Ammon's horn (tissue), 1 donor: ENCODE results near the gene MYO1G.
"Not testable (repeated sequence)": the region's sequence is repeated elsewhere in the genome, so short reads cannot be mapped to it uniquely, and the experiment has no call there.

Source experiments
- DNase-seq: peaks from one replicate; pipeline ENCODE4 v3.0.0-alpha.2; 2016; ENCODE audit warnings: low spot score

MYO1G gene

DNA sequence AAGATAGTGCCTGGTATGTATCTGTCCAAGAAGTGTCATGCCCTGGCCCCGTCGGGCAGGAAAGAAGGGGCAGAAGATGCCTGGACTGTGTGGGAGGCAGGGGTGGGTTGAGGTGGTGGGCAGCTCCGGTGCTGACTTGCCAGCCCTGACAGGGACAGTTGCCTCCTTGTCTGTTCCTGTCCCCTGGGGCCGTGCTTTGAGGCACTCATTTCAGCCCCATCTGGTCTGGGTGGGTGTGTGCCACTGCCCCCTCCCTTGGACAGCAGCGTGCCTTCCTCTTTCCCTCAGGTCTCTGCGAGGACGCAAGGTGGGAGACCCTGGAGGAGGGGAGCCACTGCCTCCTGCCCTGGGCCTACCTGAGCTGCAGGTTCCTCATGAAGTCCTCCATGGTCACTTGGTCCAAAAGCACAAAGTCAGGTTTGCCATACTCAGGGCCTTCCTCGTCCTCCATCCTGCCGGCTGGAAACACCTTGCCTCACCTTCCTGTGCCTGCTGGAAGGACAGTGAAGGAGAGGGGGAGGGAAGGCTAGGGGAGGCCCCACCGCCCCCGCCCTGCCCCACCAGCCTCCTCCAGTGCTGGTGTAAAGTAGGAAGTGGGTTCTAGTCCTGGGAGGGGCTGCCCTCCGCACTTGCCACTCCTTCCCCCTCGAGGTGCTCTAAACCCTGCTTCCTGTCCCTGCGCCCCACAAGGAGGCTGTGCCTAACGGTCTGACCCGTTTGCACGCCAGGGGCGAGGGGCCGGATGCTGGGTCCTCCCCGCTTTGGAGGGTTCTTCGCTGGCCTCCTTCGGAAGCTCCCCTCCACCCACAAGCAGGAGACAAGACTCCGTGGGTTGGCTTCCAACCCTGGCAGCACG lies at the start of gene MYO1G:
Gene MYO1G (minus strand): TSS at position 505 of the 856 bp plus-strand sequence. CDS start 54 bp downstream, at position 451.
- DNase-seq: peak; percentile 31

DNA sequence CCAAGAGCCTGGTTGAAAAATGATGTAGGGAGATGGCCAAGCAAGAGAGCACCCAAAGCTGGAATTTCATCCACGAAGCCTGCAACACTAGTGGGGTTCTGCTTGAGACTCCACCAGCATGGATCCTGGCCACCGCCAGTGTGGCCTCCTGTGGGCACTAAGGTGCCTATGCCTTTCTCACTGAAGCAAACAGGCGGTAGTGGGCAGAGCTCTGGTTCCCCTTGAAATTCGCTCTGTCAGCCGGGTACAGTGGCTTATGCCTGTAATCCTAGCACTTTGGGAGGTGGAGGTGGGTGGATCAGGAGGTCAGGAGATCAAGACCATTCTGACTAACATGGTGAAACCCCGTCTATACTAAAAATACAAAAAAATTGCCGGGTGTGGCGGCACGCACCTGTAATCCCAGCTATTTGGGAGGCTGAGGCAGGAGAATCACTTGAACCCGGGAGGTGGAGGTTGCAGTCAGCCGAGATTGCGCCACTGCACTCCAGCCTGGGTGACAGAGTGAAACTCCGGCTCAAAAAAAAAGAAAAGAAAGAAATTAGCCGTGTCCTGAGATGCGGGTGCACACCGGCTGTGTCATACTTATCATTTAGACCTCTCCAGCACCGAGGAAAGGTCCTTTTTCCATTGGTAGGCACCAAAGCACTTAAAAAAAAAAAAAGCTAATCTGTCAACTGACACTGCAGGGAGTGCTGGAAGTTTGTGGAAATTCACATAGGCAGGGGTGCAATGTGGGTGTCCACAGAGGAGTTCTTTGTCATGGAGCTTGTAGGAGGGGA lies 49.5 kb upstream of the MYO1G start:
- DNase-seq: no peak

DNA sequence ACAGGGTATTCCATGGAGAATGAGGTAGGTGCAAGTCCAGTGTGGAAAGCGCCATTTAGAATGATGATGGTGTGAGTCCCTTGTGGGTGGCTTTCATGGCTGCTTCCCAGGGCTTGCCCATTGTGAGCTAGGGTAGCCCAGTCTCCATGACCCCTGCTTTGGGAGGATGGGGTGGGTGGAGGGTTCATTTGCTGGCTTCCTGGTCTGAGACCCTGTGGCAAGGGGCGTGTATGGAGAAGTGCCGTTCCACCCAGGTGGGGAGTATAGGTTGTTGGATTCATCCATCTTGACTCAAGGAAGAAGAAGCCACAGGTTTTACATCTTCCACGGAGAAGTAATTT lies 48.9 kb upstream of the MYO1G start:
- DNase-seq: no peak

DNA sequence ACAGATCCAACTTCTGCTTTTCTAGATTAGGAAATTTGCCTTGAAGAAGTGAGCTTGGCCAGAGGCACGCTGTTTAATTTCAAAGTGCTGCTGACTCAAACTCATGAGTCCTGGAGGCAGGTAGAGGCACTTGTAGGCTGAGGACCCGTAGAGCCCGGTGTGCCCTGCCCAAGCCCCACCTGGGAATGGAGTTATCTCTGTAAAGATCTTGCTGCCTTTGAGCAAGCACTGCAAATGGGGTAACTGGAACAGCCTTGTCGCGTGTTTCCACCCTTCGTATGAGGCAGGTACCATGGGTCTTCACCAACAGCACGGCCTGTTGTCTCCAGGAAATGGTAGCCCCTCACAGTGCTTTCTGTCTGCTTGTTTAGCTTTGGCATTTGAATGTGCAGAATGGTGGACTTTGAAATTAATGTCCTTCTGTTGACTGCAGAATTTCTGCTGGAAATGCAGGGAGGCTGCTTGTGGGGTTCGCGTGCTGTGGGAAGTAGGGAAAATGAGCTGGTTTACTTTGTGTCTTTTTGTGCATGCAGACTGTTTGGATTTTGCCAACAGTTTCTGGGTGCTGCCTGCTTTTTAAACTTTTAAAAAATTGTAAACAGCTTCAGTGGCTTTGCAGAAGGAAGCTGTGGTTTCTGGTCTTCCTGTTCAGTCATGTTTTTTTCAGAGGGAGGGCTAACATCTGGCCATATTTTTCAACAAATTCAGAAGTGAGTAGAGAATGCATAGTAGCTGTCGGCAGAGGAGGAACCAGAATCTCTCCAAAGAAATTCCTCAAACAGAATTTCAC lies 48.4 kb upstream of the MYO1G start:
- DNase-seq: no peak

GRCh38 chr7:45026013-45026412 lies 47.2 kb upstream of the MYO1G start:
- no peak for DNase-seq

- not testable (repeated sequence) for DNase-seq
These were observed 46.7 kb upstream of the MYO1G start for GRCh38 chr7:45025473-45025872.

- no peak for DNase-seq
These were observed 45.4 kb upstream of the MYO1G start for GRCh38 chr7:45024126-45024744.

- DNase-seq: no peak
These were observed 42.9 kb upstream of the MYO1G start for GRCh38 chr7:45021604-45022296.

DNA sequence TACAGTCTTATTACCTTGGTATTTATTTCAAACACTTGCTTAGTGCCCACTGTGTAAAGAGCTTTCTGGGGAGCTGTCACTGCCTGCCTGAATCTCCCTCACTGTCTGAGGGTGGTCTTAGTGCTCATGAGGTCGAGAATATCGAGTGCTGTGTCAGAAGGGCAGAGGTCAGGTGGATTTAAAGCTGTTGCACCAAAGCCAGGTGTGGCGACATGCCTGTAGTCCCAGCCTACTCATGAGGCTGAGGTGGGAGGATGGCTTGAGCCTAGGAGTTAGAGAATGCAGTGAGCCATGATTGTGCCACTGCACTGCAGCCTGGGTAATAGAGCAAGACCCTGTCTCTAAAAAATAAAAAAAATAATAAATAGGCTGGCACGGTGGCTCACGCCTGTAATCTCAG lies 42.1 kb upstream of the MYO1G start:
- DNase-seq: no peak

DNA sequence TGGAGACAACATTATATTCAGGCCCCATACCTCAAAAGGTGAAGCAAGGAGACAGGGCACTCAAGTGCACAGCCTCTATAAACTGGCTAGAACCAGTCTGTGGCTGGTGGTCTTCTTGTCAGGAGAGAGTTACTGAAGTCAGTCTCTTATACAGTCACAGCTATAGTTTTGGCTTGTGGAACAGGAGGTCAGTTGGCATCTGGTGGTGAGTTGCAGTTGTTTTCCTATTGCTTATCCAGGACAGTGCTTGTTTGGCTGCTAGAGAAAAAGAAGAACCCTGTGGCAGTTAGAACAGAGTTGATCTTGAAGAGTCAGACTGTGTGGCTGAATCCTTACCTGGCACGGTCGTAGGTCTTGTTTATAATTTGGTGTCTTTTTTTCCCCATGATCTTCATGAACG lies 38.4 kb upstream of the MYO1G start:
- no peak for DNase-seq

GRCh38 chr7:45015313-45015712 lies 36.5 kb upstream of the MYO1G start:
- DNase-seq: no peak

DNA sequence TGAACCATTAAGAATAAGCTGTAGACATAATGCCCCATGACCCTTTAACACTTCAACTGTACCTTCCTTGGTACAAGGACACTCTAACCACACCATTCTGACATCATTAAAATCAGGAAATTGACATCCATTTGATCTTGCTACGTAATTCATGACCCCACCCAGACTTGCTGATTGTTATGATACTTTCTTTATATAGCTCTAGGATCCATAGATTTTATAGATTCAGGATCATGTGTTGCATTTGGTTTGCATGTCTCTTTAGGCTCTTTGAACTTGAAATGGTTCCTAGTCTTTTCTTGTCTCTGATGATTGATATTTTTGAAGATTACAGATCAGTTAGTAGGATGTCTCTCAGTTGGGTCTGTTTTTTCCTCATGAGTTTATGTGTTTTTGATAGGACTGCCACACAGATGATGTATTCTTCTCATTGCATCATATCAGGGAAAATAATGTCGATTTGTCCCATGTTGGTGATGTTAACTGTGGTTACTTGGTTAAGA lies 34.7 kb upstream of the MYO1G start:
- no peak for DNase-seq

DNA sequence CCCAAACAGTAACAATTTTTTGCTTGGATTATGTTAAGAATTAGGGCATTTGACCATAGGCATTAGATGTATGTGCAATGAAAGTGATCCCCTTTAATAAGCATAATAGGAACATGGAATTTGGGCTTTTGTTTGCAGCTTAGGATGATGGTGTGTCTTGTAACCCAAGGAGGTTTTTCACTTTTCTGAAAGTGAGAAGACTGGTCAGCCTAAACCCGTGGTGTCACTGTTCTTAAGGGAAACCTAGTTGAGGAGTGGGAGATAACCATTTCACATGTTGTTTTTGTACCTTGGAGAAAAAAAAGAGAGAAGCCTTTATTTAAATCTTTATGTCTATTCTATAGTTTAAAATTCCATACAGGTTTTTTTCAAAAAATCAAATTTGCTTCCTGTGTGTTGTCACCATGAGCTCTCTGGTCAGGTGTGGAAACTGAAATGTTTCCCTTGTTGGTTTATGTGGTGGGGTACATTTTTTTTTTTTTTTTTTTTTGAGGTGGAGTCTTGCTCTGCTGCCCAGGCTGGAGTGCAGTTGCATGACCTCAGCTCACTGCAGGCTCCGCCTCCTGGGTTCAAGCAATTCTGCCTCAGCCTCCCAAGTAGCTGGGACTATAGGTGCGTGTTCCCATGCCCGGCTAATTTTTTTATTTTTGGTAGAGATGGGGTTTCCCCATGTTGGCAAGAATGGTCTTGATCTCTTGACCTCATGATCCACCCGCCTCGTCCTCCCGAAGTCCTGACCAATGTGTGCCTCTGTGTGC lies 28.9 kb upstream of the MYO1G start:
- no peak for DNase-seq

- peak; percentile 69 for DNase-seq
These were observed 28.3 kb upstream of the MYO1G start for GRCh38 chr7:45007106-45007505.

DNA sequence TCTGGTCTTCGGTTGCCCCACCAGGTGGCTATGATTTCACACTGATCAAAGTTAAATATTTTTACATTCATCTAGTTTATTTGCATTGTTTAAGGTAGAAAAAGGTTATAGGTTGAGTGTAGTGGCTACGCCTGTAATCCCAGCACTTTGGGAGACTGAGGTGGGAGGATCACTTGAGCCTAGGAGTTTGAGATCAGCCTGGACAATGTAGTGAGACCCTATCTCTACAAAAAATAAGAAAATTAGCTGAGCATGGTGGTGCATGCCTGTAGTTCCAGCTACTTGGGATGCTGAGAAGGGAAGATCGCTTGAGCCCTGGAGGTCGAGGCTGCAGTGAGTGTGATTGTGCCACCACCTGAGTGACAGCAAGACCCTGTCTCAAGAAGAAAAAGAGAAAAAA lies 25.0 kb upstream of the MYO1G start:
- DNase-seq: no peak

DNA sequence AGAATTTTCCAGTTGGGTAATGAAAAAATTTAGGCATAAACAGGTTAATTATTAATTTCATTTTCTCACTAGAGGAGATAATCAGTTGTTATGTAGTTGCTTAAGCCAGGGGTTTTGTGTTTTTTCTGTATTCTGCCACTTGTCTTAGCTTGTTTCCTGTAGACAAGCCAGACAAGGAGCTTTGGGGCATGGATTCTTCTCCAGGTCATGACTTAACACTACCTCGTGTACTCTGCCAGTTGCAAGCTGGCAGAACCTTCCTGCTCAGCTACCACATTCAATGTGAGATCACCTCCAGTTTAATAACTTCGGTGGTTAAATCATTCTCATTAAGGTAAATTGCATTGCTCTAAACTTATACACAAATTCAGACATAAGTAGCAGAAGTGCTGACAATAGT lies 23.0 kb upstream of the MYO1G start:
- DNase-seq: no peak

DNA sequence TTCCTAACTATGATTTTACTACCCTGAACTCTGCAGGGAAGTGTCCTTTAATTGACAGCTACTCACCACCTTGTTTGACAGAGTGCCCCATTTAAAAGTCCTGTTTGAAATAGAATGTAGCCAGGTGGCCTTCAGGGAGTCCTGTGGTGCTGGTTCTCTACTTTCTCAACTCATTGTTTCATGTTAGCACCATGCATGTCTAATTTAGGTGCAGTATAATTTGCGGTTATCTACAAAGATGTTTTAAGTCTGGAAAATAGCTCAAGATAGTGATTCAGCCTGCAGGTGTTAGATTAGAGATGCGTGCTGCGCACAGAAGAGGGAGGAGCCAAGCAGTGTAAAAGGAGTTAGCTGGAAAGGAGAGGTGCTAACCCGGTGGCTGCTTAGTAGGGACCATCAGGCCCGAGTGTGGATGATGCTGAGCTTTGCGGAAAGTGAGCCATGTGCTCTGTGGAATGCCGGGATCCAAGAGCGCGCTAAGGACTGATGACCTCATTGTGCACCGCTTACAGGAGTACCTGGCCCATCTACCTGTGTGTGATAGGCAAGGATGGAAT lies 22.4 kb upstream of the MYO1G start:
- DNase-seq: no peak

GRCh38 chr7:45000093-45001032 lies 21.5 kb upstream of the MYO1G start, which contains the start of gene CCM2:
CCM2 (plus strand) TSS chr7:45000201; CDS start chr7:45000334, 133 bp downstream.
- DNase-seq: peak; percentile 24
